K562 (cell line): ENCODE results near the gene PHKG2. TPM values are rescaled to one million over a fixed set of nuclear protein-coding genes. Genes with fewer than 3 reads are reported as not detected.

ENCODE experiments used
- ARID3B ChIP-seq: fragments of 250-450 bp; sonication (Bioruptor Pico); IDR thresholded peaks from 2 replicates; pipeline ENCODE4 v1.4.0; 2020; ENCODE audit warnings: borderline replicate concordance
- BRCA1 ChIP-seq, 2 experiments: fragments of 450-650 bp in 1 of 2; sonication (generic) in 1 of 2; formaldehyde crosslinking in 1 of 2; IDR thresholded peaks; 2 replicates each; pipeline versions ENCODE4 v1.5.0 to v1.6.1; 2017 to 2020; ENCODE audit warnings: mild to moderate bottlenecking in 1 of 2, missing genetic modification reagents in 1 of 2
- CBFA2T3 ChIP-seq: fragments of 450-650 bp; IDR thresholded peaks from 2 replicates; pipeline ENCODE4 v1.6.1; 2017
- E2F1 ChIP-seq: sonication (generic); formaldehyde crosslinking; IDR thresholded peaks from 2 replicates; pipeline ENCODE4 v1.8.1; 2023; ENCODE audit warnings: mild to moderate bottlenecking, missing genetic modification reagents, moderate library complexity
- ELF2 ChIP-seq: fragments of 250-450 bp; sonication (Bioruptor Pico); IDR thresholded peaks from 2 replicates; pipeline ENCODE4 v1.5.0; 2021; ENCODE audit warnings: mild to moderate bottlenecking
- ETV5 ChIP-seq: sonication (generic); formaldehyde crosslinking; IDR thresholded peaks from 2 replicates; pipeline ENCODE4 v1.4.0; 2020; ENCODE audit warnings: low read depth, mild to moderate bottlenecking, missing genetic modification reagents
- FOSL1 ChIP-seq: fragments of 200-800 bp; sonication (Bioruptor generic); conservative IDR thresholded peaks from 2 replicates; pipeline ENCODE4 v1.6.1; 2016; ENCODE audit warnings: missing genetic modification characterization, missing compliant biosample characterization
- HEY1 ChIP-seq: fragments of 250-450 bp; sonication (Bioruptor Pico); IDR thresholded peaks from 2 replicates; pipeline ENCODE4 v1.5.0; 2020; ENCODE audit warnings: mild to moderate bottlenecking, moderate library complexity, borderline replicate concordance
- JUND ChIP-seq, 2 experiments: IDR thresholded peaks; 2 replicates in 1 of 2; 3 replicates in 1 of 2; pipeline ENCODE4 v1.6.1; 2011; ENCODE audit warnings: borderline replicate concordance in 2 of 2, low read depth in 2 of 2, low read length in 2 of 2, improper control_type of control experiment in 1 of 2, missing biosample characterization in 1 of 2, missing genetic modification characterization in 1 of 2, missing genetic modification reagents in 1 of 2
- NKRF ChIP-seq: fragments of 450-650 bp; IDR thresholded peaks from 2 replicates; pipeline ENCODE4 v1.6.1; 2016; ENCODE audit warnings: borderline replicate concordance
- POU5F1 ChIP-seq: fragments of 150-350 bp; IDR thresholded peaks from 2 replicates; pipeline ENCODE4 v1.6.1; 2014; ENCODE audit warnings: borderline replicate concordance, low read length, low read depth, mild to moderate bottlenecking; ENCODE audit not compliant: partially characterized antibody
- PRDM10 ChIP-seq: fragments of 450-650 bp; IDR thresholded peaks from 2 replicates; pipeline ENCODE4 v1.6.1; 2018; ENCODE audit not compliant: partially characterized antibody
- TCF3 ChIP-seq: sonication (generic); formaldehyde crosslinking; IDR thresholded peaks from 2 replicates; pipeline ENCODE4 v1.4.0; 2020; ENCODE audit warnings: mild to moderate bottlenecking, missing genetic modification reagents
- ZNF699 ChIP-seq: fragments of 250-450 bp; sonication (Bioruptor Pico); IDR thresholded peaks from 2 replicates; pipeline ENCODE4 v1.8.0; 2021; ENCODE audit warnings: mild to moderate bottlenecking, moderate library complexity; ENCODE audit not compliant: insufficient replicate concordance
- polyA plus RNA-seq, 8 experiments: library from polyadenylated mRNA; depleted of rRNA in 4 of 8; stranded (reverse) in 5 of 8; unstranded in 3 of 8; fragments of >200 nt; fragmentation: Nextera tagmentation in 2 of 8; fragmentation: Illumina TruSeq in 1 of 8; extraction: Ambion mirVana in 2 of 8; extraction: Trizol in 1 of 8; gene quantifications; 2 replicates each; pipeline versions ENCODE4 v1.2.1 to v1.2.3, GENCODE V29; 2011 to 2014; ENCODE audit warnings: inconsistent platforms in 1 of 8, missing spikeins in 1 of 8
- total RNA-seq, 7 experiments: library from RNA; depleted of rRNA in 6 of 7; stranded (reverse); fragments of >200 nt in 6 of 7; fragmentation: Illumina TruSeq in 2 of 7; extraction: Trizol in 2 of 7; gene quantifications; 2 replicates each; pipeline versions ENCODE4 v1.2.1 to v1.2.3, GENCODE V29; 2011 to 2021; ENCODE audit warnings: low replicate concordance in 1 of 7

The PHKG2 gene
- total and polyA plus RNA-seq, 9 of the 15 experiments (the other 6 are each of a cell fraction or from before 2014, with no cell fraction given): 5.8 to 54.2 (median 30.7) TPM

- TF ChIP-seq PRDM10 (peak; percentile 44), JUND (IDR thresholded peaks at IDR 0.05; ENCODE audit: borderline replicate concordance, low read depth, low read length) (peak; percentile 15; the same call in 1 of the 2 replicates), JUND (tag; IDR thresholded peaks at IDR 0.05; ENCODE audit: borderline replicate concordance, low read depth, low read length) (peak; percentile 27; the same call in 1 of the 3 replicates), ARID3B (CRISPR knock-in tag) (no peak), ETV5 (CRISPR knock-in tag) (no peak), POU5F1 (no peak), ELF2 (CRISPR knock-in tag) (no peak), FOSL1 (tag) (peak; percentile 78), ZNF699 (no peak), TCF3 (CRISPR knock-in tag) (0 out of 2 replicates have a peak, but pooled peaks have one; percentile 24), CBFA2T3 (peak; percentile 27; the same call in 1 of the 2 replicates), BRCA1 (IDR thresholded peaks at IDR 0.05) (no peak), BRCA1 (CRISPR knock-in tag; IDR thresholded peaks at IDR 0.05) (no peak), NKRF (no peak), E2F1 (CRISPR knock-in tag) (no peak), HEY1 (CRISPR knock-in tag) (no peak)
Measured at GRCh38 chr16:30715750-30716445, 32.3 kb upstream of the PHKG2 start (continued).
